ENCODE results near the gene MYADML2. TPM values are rescaled to one million over a fixed set of nuclear protein-coding genes. Genes with fewer than 3 reads are reported as not detected.

MYADML2 gene
- total and polyA plus RNA-seq, 2 of the 8 experiments (the other 6 are each of a cell fraction or from before 2014, with no cell fraction given), result 0.26 to 0.47 TPM

DNA sequence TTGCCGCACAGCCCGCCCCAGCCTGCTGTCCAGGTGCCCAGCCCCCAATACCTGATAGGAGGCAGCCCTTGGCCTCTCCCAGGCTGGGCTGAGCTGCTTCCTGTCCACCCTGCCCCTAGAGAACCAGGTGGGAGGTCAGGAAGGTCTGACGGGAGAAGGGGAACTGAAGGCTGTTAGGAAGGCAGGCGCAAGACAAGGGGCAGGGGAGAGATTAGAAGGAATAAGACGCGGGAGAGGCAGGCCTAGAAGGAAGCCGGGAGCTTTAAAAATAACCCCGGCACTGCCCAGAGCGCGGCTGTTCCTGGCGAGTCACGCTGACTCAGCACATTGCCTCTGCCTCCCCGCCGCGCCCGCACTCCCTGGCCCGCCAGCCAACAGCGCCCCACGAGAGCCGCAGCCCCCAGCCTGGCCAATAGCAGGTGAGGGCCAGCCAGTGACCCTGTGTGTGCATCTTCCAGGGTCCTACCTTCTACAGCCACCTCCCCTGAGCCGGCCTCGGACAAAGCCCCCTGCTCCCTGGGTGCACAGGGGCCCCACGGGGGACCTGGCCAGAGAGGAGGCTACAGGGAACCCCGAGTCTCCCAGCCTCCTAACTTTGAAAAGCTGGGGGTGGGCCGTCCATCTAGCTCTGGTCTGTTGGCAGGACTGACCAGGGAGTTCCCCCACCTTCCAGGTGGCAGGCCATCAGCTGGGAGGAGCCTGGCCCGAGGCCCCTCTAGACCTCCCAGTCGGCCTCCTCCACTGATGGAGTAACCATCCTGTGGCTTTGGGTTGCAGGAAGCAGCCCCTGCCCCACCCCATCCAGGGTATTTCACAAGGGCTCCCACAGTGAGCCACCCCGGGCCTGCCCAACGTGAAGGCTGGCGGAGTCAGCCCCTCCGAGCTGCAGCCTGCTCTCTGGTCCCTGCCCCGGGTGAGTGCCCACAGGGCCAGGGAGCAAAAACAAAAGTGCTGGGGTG is 23.5 kb downstream of the MYADML2 start (continued):
- TF ChIP-seq RFX5 (IDR thresholded peaks at IDR 0.05; ENCODE audit: borderline replicate concordance, low read depth, low read length) (no peak), CTBP2 (IDR thresholded peaks at IDR 0.05; ENCODE audit: borderline replicate concordance, insufficient read depth, insufficient read length, low read length) (no peak), KDM1A (IDR thresholded peaks at IDR 0.05; ENCODE audit: borderline replicate concordance, low read length) (no peak), NRF1 (IDR thresholded peaks at IDR 0.05; ENCODE audit: low read depth, low read length) (no peak), EP300 (IDR thresholded peaks at IDR 0.05; ENCODE audit: borderline replicate concordance in 1 of 2, low read depth in 2 of 2, low read length in 2 of 2) (peak in 1 of 2 experiments; percentile 17; a peak in 1 of 3 replicates), RNF2 (IDR thresholded peaks at IDR 0.05; ENCODE audit: borderline replicate concordance, low read depth, low read length, missing control alignments, poor library complexity, severe bottlenecking) (no peak), CREB1 (IDR thresholded peaks at IDR 0.05) (no peak), POLR2A (IDR thresholded peaks at IDR 0.05; ENCODE audit: control extremely low read depth in 1 of 2, low read depth in 2 of 2, low read length in 2 of 2) (peak in 1 of 2 experiments; percentile 53; a peak in 1 of 3 replicates), RXRA (IDR thresholded peaks at IDR 0.05; ENCODE audit: insufficient read depth, low read depth, low read length) (no peak), SP2 (IDR thresholded peaks at IDR 0.05; ENCODE audit: low read length) (no peak), MAFK (IDR thresholded peaks at IDR 0.05; ENCODE audit: low read depth, low read length) (peak; percentile 98), RBBP5 (IDR thresholded peaks at IDR 0.05; ENCODE audit: borderline replicate concordance, low read depth, low read length) (0 out of 2 replicates have a peak, but pooled peaks have one; percentile 10), ZNF274 (IDR thresholded peaks at IDR 0.05; ENCODE audit: borderline replicate concordance, extremely low read depth, low read length) (no peak), GABPA (IDR thresholded peaks at IDR 0.05; ENCODE audit: borderline replicate concordance, insufficient read depth, low read length) (peak; percentile 64; the same call in 1 of the 2 replicates), TEAD4 (IDR thresholded peaks at IDR 0.05; ENCODE audit: low read depth, low read length) (no peak), SIX5 (IDR thresholded peaks at IDR 0.05; ENCODE audit: low read depth, low read length) (no peak), FOSL1 (IDR thresholded peaks at IDR 0.05; ENCODE audit: insufficient read depth, low read depth, low read length) (no peak)
- TF ChIP-seq, protein P1, sequence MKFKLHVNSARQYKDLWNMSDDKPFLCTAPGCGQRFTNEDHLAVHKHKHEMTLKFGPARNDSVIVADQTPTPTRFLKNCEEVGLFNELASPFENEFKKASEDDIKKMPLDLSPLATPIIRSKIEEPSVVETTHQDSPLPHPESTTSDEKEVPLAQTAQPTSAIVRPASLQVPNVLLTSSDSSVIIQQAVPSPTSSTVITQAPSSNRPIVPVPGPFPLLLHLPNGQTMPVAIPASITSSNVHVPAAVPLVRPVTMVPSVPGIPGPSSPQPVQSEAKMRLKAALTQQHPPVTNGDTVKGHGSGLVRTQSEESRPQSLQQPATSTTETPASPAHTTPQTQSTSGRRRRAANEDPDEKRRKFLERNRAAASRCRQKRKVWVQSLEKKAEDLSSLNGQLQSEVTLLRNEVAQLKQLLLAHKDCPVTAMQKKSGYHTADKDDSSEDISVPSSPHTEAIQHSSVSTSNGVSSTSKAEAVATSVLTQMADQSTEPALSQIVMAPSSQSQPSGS (IDR thresholded peaks at IDR 0.05; ENCODE audit: low read length), result no peak
- TF ChIP-seq, protein P2, sequence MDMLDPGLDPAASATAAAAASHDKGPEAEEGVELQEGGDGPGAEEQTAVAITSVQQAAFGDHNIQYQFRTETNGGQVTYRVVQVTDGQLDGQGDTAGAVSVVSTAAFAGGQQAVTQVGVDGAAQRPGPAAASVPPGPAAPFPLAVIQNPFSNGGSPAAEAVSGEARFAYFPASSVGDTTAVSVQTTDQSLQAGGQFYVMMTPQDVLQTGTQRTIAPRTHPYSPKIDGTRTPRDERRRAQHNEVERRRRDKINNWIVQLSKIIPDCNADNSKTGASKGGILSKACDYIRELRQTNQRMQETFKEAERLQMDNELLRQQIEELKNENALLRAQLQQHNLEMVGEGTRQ (IDR thresholded peaks at IDR 0.05; ENCODE audit: low read length), result no peak
